ENCODE results near the gene ACSL1. TPM values are rescaled to one million over a fixed set of nuclear protein-coding genes. Genes with fewer than 3 reads are reported as not detected.
A peak's percentile ranks its signal among the peaks of the same experiment; 100 is the strongest.

ACSL1 gene
- total RNA-seq, 2 experiments from 2014 or later, result 16.0 to 16.1 TPM

DNA sequence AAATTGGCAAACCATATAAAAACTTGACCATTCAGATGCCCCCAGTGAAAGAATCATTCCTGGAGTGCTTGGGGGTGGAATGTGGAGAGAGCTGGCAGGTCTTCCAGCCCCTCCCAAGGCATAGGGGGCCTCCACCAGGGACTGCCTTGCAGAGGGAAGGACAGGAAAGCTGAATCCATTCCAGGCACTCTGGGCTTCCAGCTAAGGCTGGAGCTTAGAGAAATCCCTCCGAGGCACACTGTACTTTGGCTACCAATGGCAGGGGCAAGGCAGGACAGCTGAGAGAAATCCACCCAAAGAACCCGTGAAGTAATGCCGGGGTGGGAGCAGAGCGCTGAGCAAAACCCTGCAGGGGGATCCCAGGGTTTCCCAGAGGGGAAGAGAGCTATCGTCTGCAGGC is 95.8 kb downstream of the ACSL1 start:
- no peak overlapping the region for H3K27ac Mint-ChIP-seq
- ChIA-PET POLR2A (interaction anchor here (1.1 to 1.8 kb wide), 3 partner anchors 10 to 255 kb away, joined by 4 read pairs; partner anchors contain the start of gene IRF2), CTCF (interaction anchor here (2.1 kb wide), 1 partner anchor 466 kb away, joined by 9 read pairs; no protein-coding TSS in a partner anchor)
- no peaks in the 10 kb centered on the region for H3K9me3 Mint-ChIP-seq
- peaks cover 57% of the 10 kb centered on the region for H3K36me3 Mint-ChIP-seq (ENCODE audit: low read depth)
- peaks cover 51% of the 10 kb centered on the region for H3K4me1 Mint-ChIP-seq
- H3K4me3 Mint-ChIP-seq, result no peak overlapping the region
- H3K27me3 Mint-ChIP-seq, result no peaks in the 10 kb centered on the region
- no peak for DNase-seq

DNA sequence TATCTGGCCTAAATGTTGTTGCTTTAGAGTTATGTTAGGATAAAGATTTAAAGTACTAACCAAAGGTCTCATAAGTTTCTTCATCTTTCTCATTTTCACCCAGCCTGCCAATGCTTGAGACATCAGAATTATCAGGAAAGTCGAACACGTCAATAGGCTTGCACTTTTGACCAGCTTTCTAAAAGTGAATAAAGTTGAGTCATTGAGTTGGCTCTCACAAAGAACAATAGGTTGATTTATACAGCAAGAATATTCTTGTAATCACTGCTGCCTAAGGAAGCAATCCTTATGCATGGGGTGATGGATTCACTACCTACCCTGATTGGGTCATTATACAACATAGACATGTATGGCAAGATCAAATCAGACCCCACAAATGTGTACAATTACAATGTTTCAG is 96.9 kb downstream of the ACSL1 start:
- ChIA-PET POLR2A (no interaction called here), CTCF (interaction anchor here (1.0 kb wide), 1 partner anchor 67 kb away, joined by 3 read pairs; no protein-coding TSS in a partner anchor)
- peaks cover 67% of the 10 kb centered on the region for H3K36me3 Mint-ChIP-seq (ENCODE audit: low read depth)

DNA sequence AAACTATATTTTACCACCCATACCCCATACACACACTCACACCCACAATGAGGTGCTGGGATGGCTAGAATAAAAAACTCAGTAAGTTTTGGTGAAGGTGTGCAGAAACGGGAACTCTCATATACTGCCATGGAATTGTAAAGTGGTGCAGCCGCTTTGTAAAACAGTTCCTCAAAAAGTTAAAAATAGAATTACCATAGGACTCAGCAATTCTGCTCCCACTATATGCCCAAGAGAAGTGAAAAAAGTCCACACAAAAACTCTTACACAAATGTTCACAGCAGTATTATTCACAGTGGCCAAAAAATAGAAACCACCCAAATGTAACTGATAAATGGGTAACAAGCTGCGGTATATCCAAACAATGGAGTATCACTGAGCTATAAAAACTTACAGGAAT is 98.3 kb downstream of the ACSL1 start:
- Mint-ChIP-seq H3K4me1 (peaks cover 45% of the 10 kb centered on the region), H3K27ac (no peak overlapping the region), H3K27me3 (no peaks in the 10 kb centered on the region), H3K36me3 (ENCODE audit: low read depth) (peaks cover 74% of the 10 kb centered on the region), H3K4me3 (no peak overlapping the region), H3K9me3 (no peaks in the 10 kb centered on the region)
- no peak for DNase-seq
- POLR2A ChIA-PET, result no interaction called here
- CTCF ChIA-PET, result no interaction called here

More for the DNA sequence above, 96.9 kb downstream of the ACSL1 start:
- no peaks in the 10 kb centered on the region for H3K27me3 Mint-ChIP-seq
- H3K9me3 Mint-ChIP-seq, result no peaks in the 10 kb centered on the region
- H3K27ac Mint-ChIP-seq, result no peak overlapping the region
- peaks cover 45% of the 10 kb centered on the region for H3K4me1 Mint-ChIP-seq
- no peak overlapping the region for H3K4me3 Mint-ChIP-seq
- no peak for DNase-seq

DNA sequence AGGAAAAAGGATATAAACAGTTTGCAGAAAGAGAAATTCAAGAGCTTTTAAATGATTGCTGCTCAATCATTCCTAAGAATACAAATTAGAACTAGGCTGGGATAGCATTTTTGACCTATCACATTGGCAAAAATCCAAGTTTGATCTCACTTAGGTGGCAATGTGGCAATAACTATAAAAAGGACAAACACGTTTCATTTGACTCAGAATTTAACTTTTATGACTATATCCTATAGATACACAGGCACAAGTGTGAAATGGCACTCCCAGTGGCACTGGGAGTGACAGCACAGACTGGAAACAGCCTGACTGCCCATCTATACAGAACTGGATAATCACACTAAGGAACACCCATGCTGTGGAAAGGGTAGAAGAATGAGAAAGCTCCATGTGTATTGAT is 103.0 kb downstream of the ACSL1 start:
- Mint-ChIP-seq H3K36me3 (ENCODE audit: low read depth) (peaks cover 84% of the 10 kb centered on the region), H3K9me3 (no peaks in the 10 kb centered on the region), H3K4me3 (no peak overlapping the region), H3K27ac (no peak overlapping the region), H3K27me3 (no peaks in the 10 kb centered on the region), H3K4me1 (peaks cover 44% of the 10 kb centered on the region)
- POLR2A ChIA-PET, result interaction anchor here (0.8 to 7.8 kb wide), 4 partner anchors 9 to 73 kb away, joined by 3 to 80 read pairs (median 4); partner anchors contain the start of genes CASP3, CENPU and PRIMPOL
- no peak for DNase-seq
- CTCF ChIA-PET, result interaction anchor here (1.0 to 1.5 kb wide), 5 partner anchors 8 to 78 kb away, joined by 3 to 8 read pairs (median 3); partner anchors contain the start of gene CENPU

DNA sequence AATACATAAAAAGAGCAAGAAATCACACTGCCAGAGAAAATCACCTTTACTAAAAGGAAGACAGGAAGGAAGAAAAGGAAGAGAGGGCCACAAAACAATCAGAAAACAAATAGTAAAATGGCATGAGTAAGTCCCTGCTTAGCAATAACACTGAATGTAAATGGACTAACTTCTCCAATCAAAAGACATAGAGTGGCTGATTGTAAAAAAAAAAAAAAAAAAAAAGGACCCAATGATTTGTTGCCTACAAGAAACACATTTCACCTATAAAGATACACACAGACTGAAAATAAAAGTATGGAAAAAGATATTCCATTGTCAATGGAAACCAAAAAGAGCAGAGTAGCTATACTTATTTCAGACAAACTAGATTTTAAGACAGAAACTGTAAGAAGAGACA is 104.5 kb downstream of the ACSL1 start:
- Mint-ChIP-seq H3K27ac (no peak overlapping the region), H3K36me3 (ENCODE audit: low read depth) (peaks cover 84% of the 10 kb centered on the region)
- CTCF ChIA-PET, result no interaction called here

DNA sequence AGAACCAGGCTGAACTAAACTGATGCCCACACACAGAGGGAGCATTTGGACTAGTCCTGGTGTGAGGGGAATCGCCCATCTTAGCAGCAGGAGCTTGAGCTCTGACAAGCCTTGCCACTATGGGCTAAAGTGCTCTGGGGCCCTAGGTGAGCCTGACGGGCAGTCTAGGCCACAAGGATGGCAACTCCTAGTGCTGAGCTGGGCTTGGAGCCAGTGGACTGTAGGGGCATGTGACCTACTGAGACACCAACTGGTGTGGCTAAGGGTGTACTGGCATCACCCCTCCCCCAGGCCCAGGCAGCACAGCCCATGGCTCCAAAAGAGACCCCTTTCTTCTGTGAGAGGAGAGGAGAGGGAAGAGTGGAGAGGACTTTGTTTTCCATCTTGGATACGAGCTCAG is 106.4 kb downstream of the ACSL1 start:
- DNase-seq, result no peak
- Mint-ChIP-seq H3K27ac (no peak overlapping the region), H3K4me1 (peaks cover 34% of the 10 kb centered on the region), H3K4me3 (no peak overlapping the region), H3K27me3 (no peaks in the 10 kb centered on the region), H3K9me3 (no peaks in the 10 kb centered on the region), H3K36me3 (ENCODE audit: low read depth) (peaks cover 82% of the 10 kb centered on the region)
- ChIA-PET POLR2A (interaction anchor here (0.7 to 7.8 kb wide), 5 partner anchors 9 to 44 kb away, joined by 3 to 80 read pairs (median 4); partner anchors contain the start of gene CENPU), CTCF (no interaction called here)

More for the DNA sequence above, 104.5 kb downstream of the ACSL1 start:
- Mint-ChIP-seq H3K4me3 (no peak overlapping the region), H3K4me1 (peaks cover 37% of the 10 kb centered on the region), H3K9me3 (no peaks in the 10 kb centered on the region), H3K27me3 (no peaks in the 10 kb centered on the region)
- no peak for DNase-seq
- POLR2A ChIA-PET, result interaction anchor here (1.2 to 7.8 kb wide), 4 partner anchors 13 to 71 kb away, joined by 3 to 80 read pairs (median 4); partner anchors contain the start of genes CENPU and PRIMPOL

DNA sequence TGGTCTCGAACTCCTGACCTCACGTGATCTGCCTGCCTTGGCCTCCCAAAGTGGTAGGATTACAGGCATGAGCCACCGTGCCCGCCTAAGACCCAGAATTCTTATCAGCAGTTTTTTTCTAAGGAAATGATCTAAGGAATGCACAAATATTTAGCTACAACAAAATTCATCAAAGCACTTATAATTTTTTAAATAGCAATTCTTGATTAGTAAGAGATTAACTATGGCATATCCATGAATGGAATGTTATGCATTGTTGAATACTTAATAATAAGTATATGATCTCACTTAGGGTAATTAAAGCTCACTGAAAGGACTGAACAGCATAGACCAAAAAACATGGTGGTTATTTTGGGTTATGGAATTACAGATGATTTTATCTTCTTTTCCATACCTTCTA is 110.2 kb downstream of the ACSL1 start:
- CTCF ChIA-PET, result interaction anchor here (0.9 kb wide), 1 partner anchor 9 kb away, joined by 3 read pairs; no protein-coding TSS in a partner anchor
- Mint-ChIP-seq H3K27me3 (no peaks in the 10 kb centered on the region), H3K9me3 (no peaks in the 10 kb centered on the region), H3K4me3 (no peak overlapping the region), H3K4me1 (peaks cover 15% of the 10 kb centered on the region), H3K36me3 (ENCODE audit: low read depth) (peaks cover 74% of the 10 kb centered on the region), H3K27ac (no peak overlapping the region)
- POLR2A ChIA-PET, result interaction anchor here (0.9 to 1.5 kb wide), 2 partner anchors 19 to 68 kb away, joined by 3 to 7 read pairs; partner anchors contain the start of gene CENPU
- no peak for DNase-seq

DNA sequence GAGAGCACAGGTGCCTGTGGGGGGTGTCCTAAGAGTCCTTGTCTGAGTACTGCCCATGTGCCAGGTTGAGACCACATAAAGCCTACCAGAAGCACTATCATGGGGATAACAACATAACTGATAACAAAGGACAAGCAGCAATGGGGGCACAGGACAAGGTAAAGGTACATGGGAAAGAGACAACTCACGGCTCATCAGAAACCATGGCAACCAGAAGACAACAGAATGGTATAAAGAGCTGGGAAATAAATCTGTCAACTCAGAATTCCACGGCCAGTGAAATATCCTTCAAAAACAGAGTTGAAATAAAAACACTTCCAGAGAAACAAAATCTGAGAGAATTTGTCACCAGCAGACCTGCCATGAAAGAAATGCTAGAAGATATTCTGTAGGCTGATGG is 111.9 kb downstream of the ACSL1 start:
- no peaks in the 10 kb centered on the region for H3K27me3 Mint-ChIP-seq
- H3K9me3 Mint-ChIP-seq, result no peaks in the 10 kb centered on the region
- no peak for DNase-seq
- H3K4me3 Mint-ChIP-seq, result no peak overlapping the region
- POLR2A ChIA-PET, result interaction anchor here (0.8 to 1.9 kb wide), 3 partner anchors 9 to 21 kb away, joined by 3 to 6 read pairs (median 5); partner anchors contain the start of gene CENPU
- CTCF ChIA-PET, result interaction anchor here (1.0 to 1.4 kb wide), 3 partner anchors 20 to 421 kb away, joined by 3 to 4 read pairs (median 3); partner anchors contain the start of gene CENPU
- H3K27ac Mint-ChIP-seq, result no peak overlapping the region
- peaks cover 7% of the 10 kb centered on the region for H3K4me1 Mint-ChIP-seq
- H3K36me3 Mint-ChIP-seq (ENCODE audit: low read depth), result peaks cover 72% of the 10 kb centered on the region

DNA sequence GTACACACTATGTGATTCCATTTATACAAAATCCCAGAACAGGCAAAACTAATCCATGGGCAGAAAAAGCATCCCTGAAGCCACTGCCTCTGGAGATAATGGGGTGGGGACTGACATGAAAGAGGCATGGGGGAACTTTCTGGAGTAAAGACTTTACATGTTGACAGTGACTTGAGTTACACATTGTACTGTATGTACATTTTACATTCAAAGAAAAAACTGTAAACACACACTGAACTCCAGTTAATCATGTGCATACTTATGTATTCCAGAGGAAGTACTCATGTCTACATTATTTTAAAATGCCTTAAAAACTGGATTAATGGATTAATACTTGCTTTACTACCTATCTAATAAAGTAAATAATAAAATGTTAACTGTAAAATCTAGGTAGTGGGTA is 113.4 kb downstream of the ACSL1 start:
- Mint-ChIP-seq H3K36me3 (ENCODE audit: low read depth) (peaks cover 71% of the 10 kb centered on the region), H3K4me1 (peaks cover 6% of the 10 kb centered on the region), H3K27ac (peak overlapping the region; percentile 0), H3K27me3 (no peaks in the 10 kb centered on the region), H3K4me3 (no peak overlapping the region), H3K9me3 (no peaks in the 10 kb centered on the region)
- ChIA-PET CTCF (interaction anchor here (0.7 kb wide), 1 partner anchor 475 kb away, joined by 3 read pairs; no protein-coding TSS in a partner anchor), POLR2A (no interaction called here)
- no peak for DNase-seq

DNA sequence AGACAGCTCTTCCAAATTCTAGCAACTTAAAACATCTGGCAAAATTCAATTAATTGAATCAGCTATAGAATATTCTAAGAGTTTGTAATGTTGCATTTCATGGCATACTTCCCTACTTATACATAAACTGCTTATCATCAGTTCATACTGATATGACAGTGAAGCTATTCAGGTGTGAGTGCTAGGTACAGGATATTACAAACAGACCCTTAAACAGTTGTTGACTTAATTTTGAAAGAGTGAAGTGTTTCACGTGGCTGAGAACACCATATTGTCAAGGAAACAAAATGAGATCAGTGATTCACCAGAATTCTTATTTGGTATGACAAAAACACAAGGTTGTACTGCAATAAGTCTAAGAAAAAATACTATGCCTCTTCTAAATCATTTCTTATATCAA is 119.3 kb downstream of the ACSL1 start:
- ChIA-PET CTCF (interaction anchor here (0.5 to 2.7 kb wide), 5 partner anchors 9 to 369 kb away, joined by 3 to 6 read pairs (median 3); partner anchors contain the start of gene CENPU), POLR2A (interaction anchor here (1.1 to 3.5 kb wide), 7 partner anchors 9 to 290 kb away, joined by 3 to 23 read pairs (median 4); partner anchors contain the start of genes CASP3, CENPU and PRIMPOL)
- Mint-ChIP-seq H3K4me3 (no peak overlapping the region), H3K9me3 (no peaks in the 10 kb centered on the region), H3K36me3 (ENCODE audit: low read depth) (peaks cover 80% of the 10 kb centered on the region), H3K27ac (peak overlapping the region; percentile 72), H3K27me3 (no peaks in the 10 kb centered on the region), H3K4me1 (peaks cover 32% of the 10 kb centered on the region)
- DNase-seq, result no peak

DNA sequence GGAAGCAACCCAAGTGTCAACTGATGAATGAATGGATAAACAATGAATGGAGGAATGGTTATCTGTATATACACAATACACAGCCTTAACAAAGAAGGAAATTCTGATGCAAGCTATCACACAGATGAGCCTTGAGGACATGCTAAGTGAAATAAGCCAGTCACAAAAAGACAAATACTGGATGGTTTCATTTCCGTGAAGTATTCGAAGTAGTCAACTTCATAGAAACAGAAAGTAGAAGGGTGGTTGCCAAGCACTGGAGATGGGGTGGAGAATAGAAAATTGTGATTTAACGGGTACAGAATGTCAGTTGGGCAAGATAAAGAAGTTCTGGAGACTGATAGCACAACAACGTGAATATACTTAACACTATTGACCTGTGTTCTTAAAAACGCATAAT is 120.1 kb downstream of the ACSL1 start:
- H3K4me1 Mint-ChIP-seq, result peaks cover 32% of the 10 kb centered on the region
- ChIA-PET POLR2A (interaction anchor here (1.3 to 3.5 kb wide), 5 partner anchors 15 to 230 kb away, joined by 3 to 23 read pairs (median 4); partner anchors contain the start of genes CASP3, CENPU and PRIMPOL), CTCF (interaction anchor here (0.6 to 2.7 kb wide), 3 partner anchors 28 to 56 kb away, joined by 3 to 6 read pairs (median 4); partner anchors contain the start of genes CASP3, CENPU and PRIMPOL)
- peak overlapping the region; percentile 88 for H3K27ac Mint-ChIP-seq
- no peak for DNase-seq
- peaks cover 82% of the 10 kb centered on the region for H3K36me3 Mint-ChIP-seq (ENCODE audit: low read depth)
- no peaks in the 10 kb centered on the region for H3K27me3 Mint-ChIP-seq
- H3K9me3 Mint-ChIP-seq, result no peaks in the 10 kb centered on the region
- H3K4me3 Mint-ChIP-seq, result peak overlapping the region; percentile 37
